Neural cell (in vitro differentiated cells): ENCODE results near the gene ATXN7L1.

Experiments used
- CTCF ChIP-seq: fragments of 450-650 bp; IDR thresholded peaks from 2 replicates; pipeline ENCODE4 v1.5.1; 2014; ENCODE audit warnings: antibody characterized with exemption, mild to moderate bottlenecking, moderate library complexity; ENCODE audit not compliant: poor library complexity, severe bottlenecking
- EZH2 ChIP-seq: fragments of 200-600, 300-800 bp; shearing (Covaris generic), sonication (generic); IDR thresholded peaks from 2 replicates; pipeline ENCODE4 v1.6.1; 2014; ENCODE audit warnings: antibody characterized with exemption, low read length, borderline replicate concordance, mild to moderate bottlenecking; ENCODE audit not compliant: insufficient read depth, poor library complexity, severe bottlenecking
- POLR2AphosphoS5 ChIP-seq: IDR thresholded peaks from 2 replicates; pipeline ENCODE4 v1.6.1; 2012
- TAF1 ChIP-seq: IDR thresholded peaks from 2 replicates; pipeline ENCODE4 v1.6.1; 2012; ENCODE audit warnings: low read depth
- TF ChIP-seq, protein P1 (sequence below): IDR thresholded peaks from 2 replicates; pipeline ENCODE4 v1.6.1; 2012; ENCODE audit warnings: borderline replicate concordance

GRCh38 chr7:105769901-105770628 lies 106.3 kb downstream of the ATXN7L1 start:
- no peak for TF ChIP-seq CTCF
- no peak for TF ChIP-seq POLR2AphosphoS5
- TF ChIP-seq, protein P1, sequence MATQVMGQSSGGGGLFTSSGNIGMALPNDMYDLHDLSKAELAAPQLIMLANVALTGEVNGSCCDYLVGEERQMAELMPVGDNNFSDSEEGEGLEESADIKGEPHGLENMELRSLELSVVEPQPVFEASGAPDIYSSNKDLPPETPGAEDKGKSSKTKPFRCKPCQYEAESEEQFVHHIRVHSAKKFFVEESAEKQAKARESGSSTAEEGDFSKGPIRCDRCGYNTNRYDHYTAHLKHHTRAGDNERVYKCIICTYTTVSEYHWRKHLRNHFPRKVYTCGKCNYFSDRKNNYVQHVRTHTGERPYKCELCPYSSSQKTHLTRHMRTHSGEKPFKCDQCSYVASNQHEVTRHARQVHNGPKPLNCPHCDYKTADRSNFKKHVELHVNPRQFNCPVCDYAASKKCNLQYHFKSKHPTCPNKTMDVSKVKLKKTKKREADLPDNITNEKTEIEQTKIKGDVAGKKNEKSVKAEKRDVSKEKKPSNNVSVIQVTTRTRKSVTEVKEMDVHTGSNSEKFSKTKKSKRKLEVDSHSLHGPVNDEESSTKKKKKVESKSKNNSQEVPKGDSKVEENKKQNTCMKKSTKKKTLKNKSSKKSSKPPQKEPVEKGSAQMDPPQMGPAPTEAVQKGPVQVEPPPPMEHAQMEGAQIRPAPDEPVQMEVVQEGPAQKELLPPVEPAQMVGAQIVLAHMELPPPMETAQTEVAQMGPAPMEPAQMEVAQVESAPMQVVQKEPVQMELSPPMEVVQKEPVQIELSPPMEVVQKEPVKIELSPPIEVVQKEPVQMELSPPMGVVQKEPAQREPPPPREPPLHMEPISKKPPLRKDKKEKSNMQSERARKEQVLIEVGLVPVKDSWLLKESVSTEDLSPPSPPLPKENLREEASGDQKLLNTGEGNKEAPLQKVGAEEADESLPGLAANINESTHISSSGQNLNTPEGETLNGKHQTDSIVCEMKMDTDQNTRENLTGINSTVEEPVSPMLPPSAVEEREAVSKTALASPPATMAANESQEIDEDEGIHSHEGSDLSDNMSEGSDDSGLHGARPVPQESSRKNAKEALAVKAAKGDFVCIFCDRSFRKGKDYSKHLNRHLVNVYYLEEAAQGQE: no peak
- TF ChIP-seq TAF1: no peak
- TF ChIP-seq EZH2: no peak
